ENCODE results near the gene FERMT3. TPM values are rescaled to one million over a fixed set of nuclear protein-coding genes. Genes with fewer than 3 reads are reported as not detected.

Gene FERMT3
- total and polyA plus RNA-seq, 9 donors: 2.2 to 19.7 (median 6.4) TPM

DNA sequence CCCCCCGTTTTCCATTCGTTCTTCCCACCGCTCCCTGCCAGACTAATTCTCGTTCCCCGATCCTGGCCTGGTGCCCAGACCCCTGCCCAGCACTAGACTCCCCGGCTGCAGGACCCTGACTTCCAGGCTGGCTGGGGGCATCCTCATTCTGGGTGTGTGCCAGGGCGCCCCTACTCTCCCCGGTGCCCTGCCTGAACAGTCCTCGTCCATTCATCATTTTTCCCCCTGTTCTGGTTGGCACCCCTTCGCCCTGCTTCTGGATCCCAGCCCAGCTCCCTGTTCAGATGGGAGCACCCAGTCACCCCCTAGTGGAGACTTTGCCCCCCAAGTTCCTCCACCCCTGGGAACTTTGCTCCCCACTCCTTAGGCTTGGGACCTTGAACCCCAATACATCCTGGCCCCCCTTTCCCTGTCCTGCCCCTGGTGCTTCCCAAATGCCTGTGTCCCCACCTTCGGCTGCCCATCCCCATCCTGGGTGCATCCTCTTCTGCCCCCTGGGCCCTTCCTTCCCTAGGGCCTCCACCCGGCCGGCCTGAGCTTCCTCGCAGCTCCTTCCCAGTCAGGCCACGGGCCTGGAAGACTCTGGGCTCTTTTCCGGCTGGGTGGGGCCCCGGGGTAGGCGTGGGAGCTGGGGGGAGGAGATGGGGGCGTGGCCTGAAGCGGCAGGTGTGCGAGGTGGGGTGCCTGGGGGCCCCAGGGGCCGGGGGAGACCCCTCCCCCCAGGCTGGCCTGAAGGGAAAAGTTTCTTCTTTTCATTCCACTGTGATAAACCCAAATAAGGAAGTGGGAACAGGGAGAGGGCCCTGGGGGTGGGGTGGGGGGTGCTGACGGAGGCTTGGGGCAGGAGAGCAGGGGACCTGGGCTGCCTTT lies 45.7 kb downstream of the FERMT3 start:
- Histone ChIP-seq H3K27me3 (no peaks in the 10 kb centered on the region), H3K4me1 (ENCODE audit: insufficient read depth) (peaks cover 10% of the 10 kb centered on the region), H3K27ac (peak overlapping the region in 1 of 2 donors; percentile 28), H3K36me3 (no peaks in the 10 kb centered on the region), H3K4me3 (peak overlapping the region; percentile 64), H3K9me3 (no peaks in the 10 kb centered on the region)
- intact Hi-C loops (cut with DNase I): loop anchor here in 1 of 4 donors (5.0 kb wide), 1 partner anchor 50 kb away; no protein-coding TSS in a partner anchor
- DNase-seq: peak in 4 of 5 donors; percentile 56 to 77 (median 74)
- TF ChIP-seq, protein P1, sequence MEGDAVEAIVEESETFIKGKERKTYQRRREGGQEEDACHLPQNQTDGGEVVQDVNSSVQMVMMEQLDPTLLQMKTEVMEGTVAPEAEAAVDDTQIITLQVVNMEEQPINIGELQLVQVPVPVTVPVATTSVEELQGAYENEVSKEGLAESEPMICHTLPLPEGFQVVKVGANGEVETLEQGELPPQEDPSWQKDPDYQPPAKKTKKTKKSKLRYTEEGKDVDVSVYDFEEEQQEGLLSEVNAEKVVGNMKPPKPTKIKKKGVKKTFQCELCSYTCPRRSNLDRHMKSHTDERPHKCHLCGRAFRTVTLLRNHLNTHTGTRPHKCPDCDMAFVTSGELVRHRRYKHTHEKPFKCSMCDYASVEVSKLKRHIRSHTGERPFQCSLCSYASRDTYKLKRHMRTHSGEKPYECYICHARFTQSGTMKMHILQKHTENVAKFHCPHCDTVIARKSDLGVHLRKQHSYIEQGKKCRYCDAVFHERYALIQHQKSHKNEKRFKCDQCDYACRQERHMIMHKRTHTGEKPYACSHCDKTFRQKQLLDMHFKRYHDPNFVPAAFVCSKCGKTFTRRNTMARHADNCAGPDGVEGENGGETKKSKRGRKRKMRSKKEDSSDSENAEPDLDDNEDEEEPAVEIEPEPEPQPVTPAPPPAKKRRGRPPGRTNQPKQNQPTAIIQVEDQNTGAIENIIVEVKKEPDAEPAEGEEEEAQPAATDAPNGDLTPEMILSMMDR (IDR thresholded peaks at IDR 0.05): peak in 1 of 3 donors; percentile 20
- no peak for TF ChIP-seq POLR2A (IDR thresholded peaks at IDR 0.05)
- WGBS, 3 donors: 3 to 5% (median 4%) methylated on average over 23 of the region's 23 CpGs

DNA sequence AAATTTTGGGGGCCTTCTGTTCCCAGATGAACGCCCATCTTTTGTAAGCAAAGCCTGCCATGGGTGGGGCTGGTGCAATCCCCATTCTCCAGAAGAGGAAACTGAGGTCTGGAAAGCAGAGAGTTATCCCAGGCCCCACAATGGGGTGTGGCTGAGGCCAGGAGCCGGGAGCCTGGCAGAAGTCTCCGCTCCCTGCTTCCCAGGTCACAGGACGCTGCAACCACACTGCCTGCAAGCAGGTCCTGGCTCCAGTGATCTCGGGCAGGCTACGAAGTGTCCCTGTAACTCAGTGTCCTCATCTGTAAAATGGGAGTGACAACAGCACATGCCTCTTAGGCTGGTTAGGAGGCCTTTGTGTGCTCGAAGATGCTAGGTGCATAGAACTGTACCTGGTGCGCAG lies 46.5 kb downstream of the FERMT3 start:
- Histone ChIP-seq H3K4me1 (ENCODE audit: insufficient read depth) (peaks cover 10% of the 10 kb centered on the region), H3K4me3 (no peak overlapping the region), H3K36me3 (no peaks in the 10 kb centered on the region), H3K27ac (peak overlapping the region in 1 of 2 donors; percentile 28), H3K27me3 (no peaks in the 10 kb centered on the region), H3K9me3 (no peaks in the 10 kb centered on the region)
- intact Hi-C loops (cut with DNase I): loop anchor here in 1 of 4 donors (5.0 kb wide), 1 partner anchor 51 kb away; no protein-coding TSS in a partner anchor
- WGBS, 3 donors: 78 to 80% (median 79%) methylated on average over 8 of the region's 8 CpGs
- TF ChIP-seq, protein P1 (IDR thresholded peaks at IDR 0.05): no peak
- DNase-seq: no peak

DNA sequence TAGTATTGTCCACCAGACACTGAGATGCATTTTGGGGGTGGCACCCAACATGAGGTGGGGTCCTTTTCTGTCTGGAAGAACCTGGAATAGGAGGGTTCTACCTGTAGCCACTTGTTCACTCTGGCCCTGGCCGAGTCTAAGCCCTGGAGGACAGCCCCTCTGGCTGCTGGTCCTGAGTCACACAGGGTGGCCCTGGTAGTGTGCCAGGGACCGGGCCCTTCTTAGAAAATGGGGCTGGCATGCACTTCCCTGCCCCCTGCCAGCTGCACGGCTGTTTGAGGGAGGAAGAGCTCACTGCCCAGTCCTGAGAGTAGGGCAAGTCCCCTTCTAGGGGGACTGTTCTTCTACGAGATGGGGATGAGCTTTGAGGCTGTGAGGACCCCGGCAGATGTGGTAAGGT lies 47.0 kb downstream of the FERMT3 start:
- Histone ChIP-seq H3K4me1 (ENCODE audit: insufficient read depth) (peaks cover 10% of the 10 kb centered on the region), H3K36me3 (no peaks in the 10 kb centered on the region), H3K9me3 (no peaks in the 10 kb centered on the region), H3K27me3 (no peaks in the 10 kb centered on the region), H3K27ac (no peak overlapping the region), H3K4me3 (no peak overlapping the region)
- DNase-seq: no peak
- TF ChIP-seq POLR2A (IDR thresholded peaks at IDR 0.05) (no peak), EP300 (IDR thresholded peaks at IDR 0.05) (no peak)
- TF ChIP-seq, protein P1 (IDR thresholded peaks at IDR 0.05): no peak
- 57 to 73% (median 63%) methylated on average over 5 of the region's 5 CpGs for WGBS, 3 donors
- intact Hi-C loops (cut with DNase I): loop anchor here in 1 of 4 donors (5.0 kb wide), 1 partner anchor 51 kb away; no protein-coding TSS in a partner anchor

DNA sequence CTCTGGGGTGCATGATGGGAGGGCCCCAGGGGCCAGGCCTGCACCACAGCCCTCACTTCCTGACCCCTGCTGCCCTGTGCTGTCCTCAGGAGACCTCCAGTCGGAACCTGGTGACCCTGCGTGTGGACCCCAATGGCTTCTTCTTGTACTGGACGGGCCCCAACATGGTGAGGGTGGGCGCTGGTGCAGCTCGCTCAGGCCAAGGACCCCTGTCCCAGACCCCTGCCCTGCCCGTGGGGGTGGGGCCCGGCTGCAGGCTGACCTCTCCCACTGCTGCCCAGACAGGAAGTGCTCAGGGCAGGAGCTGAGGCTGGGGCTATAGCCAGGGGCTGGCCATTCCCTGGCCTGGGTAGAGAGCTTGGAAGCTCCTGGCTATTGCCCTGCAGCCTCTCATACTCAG lies 47.8 kb downstream of the FERMT3 start:
- H3K27me3 ChIP-seq: no peaks in the 10 kb centered on the region
- TF ChIP-seq, protein P1 (IDR thresholded peaks at IDR 0.05): no peak
- TF ChIP-seq EP300 (IDR thresholded peaks at IDR 0.05): no peak
- TF ChIP-seq POLR2A (IDR thresholded peaks at IDR 0.05): no peak
- 79 to 83% (median 82%) methylated on average over 7 of the region's 7 CpGs for WGBS, 3 donors
- no peak overlapping the region for H3K4me3 ChIP-seq
- no peaks in the 10 kb centered on the region for H3K9me3 ChIP-seq
- H3K36me3 ChIP-seq: no peaks in the 10 kb centered on the region
- no peak for DNase-seq
- H3K27ac ChIP-seq: no peak overlapping the region
- intact Hi-C loops (cut with DNase I): loop anchor here in 1 of 4 donors (5.0 kb wide), 1 partner anchor 52 kb away; no protein-coding TSS in a partner anchor
- H3K4me1 ChIP-seq (ENCODE audit: insufficient read depth): peaks cover 10% of the 10 kb centered on the region
